Loucy (cell line): Measurements from ENCODE around the gene UBN1.

ENCODE experiments used
- H2AFZ ChIP-seq: fragments of 200-600 bp; sonication (generic); 2 replicates; pipeline ENCODE4 v1.6.0; 2016; ENCODE audit warnings: antibody characterized with exemption, mild to moderate bottlenecking, low read length, moderate library complexity
- H3F3A ChIP-seq: fragments of 200-600 bp; 2 replicates; pipeline ENCODE4 v1.6.0; 2016; ENCODE audit warnings: antibody characterized with exemption, low read depth, mild to moderate bottlenecking
- H3K27me3 ChIP-seq: fragments of 200-600 bp; sonication (generic); 2 replicates; pipeline ENCODE4 v1.6.1; 2014; ENCODE audit warnings: low read length, mild to moderate bottlenecking; ENCODE audit not compliant: insufficient read depth, poor library complexity, severe bottlenecking
- H3K36me3 ChIP-seq: fragments of 200-600 bp; sonication (generic); 2 replicates; pipeline ENCODE4 v1.6.1; 2016; ENCODE audit warnings: low read length; ENCODE audit not compliant: insufficient read depth
- H3K4me1 ChIP-seq: fragments of 200-600 bp; sonication (generic); 2 replicates; pipeline ENCODE4 v1.5.1; 2014; ENCODE audit warnings: low read length, mild to moderate bottlenecking; ENCODE audit not compliant: insufficient read depth, poor library complexity, severe bottlenecking
- H3K4me2 ChIP-seq: fragments of 200-600 bp; sonication (generic); 2 replicates; pipeline ENCODE4 v1.6.0; 2014; ENCODE audit warnings: antibody characterized with exemption, low read length, low read depth, mild to moderate bottlenecking; ENCODE audit not compliant: poor library complexity, severe bottlenecking
- H3K4me3 ChIP-seq: fragments of 200-600 bp; sonication (generic); 2 replicates; pipeline ENCODE4 v1.5.1; 2014; ENCODE audit warnings: low read length, mild to moderate bottlenecking, mixed read lengths; ENCODE audit not compliant: poor library complexity, severe bottlenecking
- H3K79me2 ChIP-seq: fragments of 200-600 bp; sonication (generic); 2 replicates; pipeline ENCODE4 v1.6.1; 2014; ENCODE audit warnings: low read length; ENCODE audit not compliant: insufficient read depth
- H3K9ac ChIP-seq: fragments of 200-600 bp; sonication (generic); 2 replicates; pipeline ENCODE4 v1.6.0; 2014; ENCODE audit warnings: mild to moderate bottlenecking, low read depth, low read length, moderate library complexity; ENCODE audit not compliant: poor library complexity, severe bottlenecking
- H3K9me2 ChIP-seq: fragments of 200-600 bp; sonication (generic); replicated peaks from 2 replicates; pipeline ENCODE4 v1.6.1; 2016; ENCODE audit warnings: low read depth, low read length, mixed read lengths
- H3K9me3 ChIP-seq: fragments of 200-600 bp; sonication (generic); 2 replicates; pipeline ENCODE4 v1.6.1; 2014; ENCODE audit warnings: mild to moderate bottlenecking, antibody characterized with exemption, low read length, low read depth; ENCODE audit not compliant: insufficient read depth
- H4K20me1 ChIP-seq: fragments of 200-600 bp; sonication (generic); 2 replicates; pipeline ENCODE4 v1.6.0; 2014; ENCODE audit warnings: antibody characterized with exemption, low read length, mild to moderate bottlenecking; ENCODE audit not compliant: insufficient read depth, poor library complexity, severe bottlenecking
- CTCF ChIP-seq: fragments of 200-600 bp; sonication (generic); conservative IDR thresholded peaks from 2 replicates; pipeline ENCODE4 v1.5.1; 2014; ENCODE audit warnings: mild to moderate bottlenecking, antibody characterized with exemption, low read length
- EZH2phosphoT487 ChIP-seq: fragments of 200-600 bp; IDR thresholded peaks from 2 replicates; pipeline ENCODE4 v1.6.1; 2018; ENCODE audit warnings: antibody characterized with exemption, mild to moderate bottlenecking, moderate library complexity, borderline replicate concordance

Gene UBN1

DNA sequence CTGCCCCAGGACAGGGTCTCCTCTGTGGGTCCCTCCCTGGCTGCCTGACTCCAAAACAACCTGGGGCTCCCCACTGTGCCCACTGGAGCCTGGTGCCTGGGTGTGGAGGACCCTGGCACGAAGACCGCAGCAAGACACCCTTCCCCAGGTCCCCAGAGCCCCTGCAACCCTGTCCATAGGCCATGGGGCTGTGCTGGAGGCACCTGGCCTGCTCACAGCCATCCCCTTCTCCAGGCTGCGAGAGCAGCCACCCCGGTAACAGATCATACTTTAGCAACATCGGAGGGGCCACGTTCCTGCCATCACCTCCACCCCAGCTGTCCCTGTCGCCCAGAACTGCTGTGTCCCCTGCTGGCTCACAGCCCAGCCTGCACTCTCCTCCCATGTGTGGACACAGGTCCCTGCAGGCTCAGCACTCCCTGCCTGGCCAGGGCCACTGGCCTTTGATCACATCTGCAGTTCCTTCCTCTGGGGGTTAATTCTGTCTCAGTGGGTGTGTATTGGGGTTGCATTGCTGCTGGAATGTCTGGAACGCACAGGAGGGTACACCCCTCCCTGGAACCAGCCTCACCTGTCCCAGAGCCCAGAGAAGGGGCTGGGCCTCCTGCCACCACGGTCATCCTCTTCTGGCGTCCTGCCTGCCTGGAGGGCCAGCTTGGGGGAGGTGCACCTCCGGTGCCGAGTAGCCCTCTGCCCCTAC, 77.5 kb downstream of the UBN1 start:
- Histone ChIP-seq H3K4me1 (no peaks in the 10 kb centered on the region), H3K4me2 (no peak overlapping the region), H2AFZ (no peak overlapping the region), H3K9me3 (no peaks in the 10 kb centered on the region; the same call in 1 of the 2 replicates), H3K4me3 (no peak overlapping the region), H3K36me3 (no peaks in the 10 kb centered on the region), H3K9ac (no peak overlapping the region), H4K20me1 (no peaks in the 10 kb centered on the region), H3F3A (no peaks in the 10 kb centered on the region), H3K27me3 (no peaks in the 10 kb centered on the region), H3K79me2 (no peaks in the 10 kb centered on the region), H3K9me2 (no peaks in the 10 kb centered on the region)
- TF ChIP-seq EZH2phosphoT487 (no peak), CTCF (no peak)

GRCh38 chr16:4925293-4925607, 78.0 kb downstream of the UBN1 start:
- TF ChIP-seq EZH2phosphoT487 (no peak), CTCF (no peak)

GRCh38 chr16:4925791-4926190, 78.5 kb downstream of the UBN1 start:
- no peaks in the 10 kb centered on the region for H3K27me3 ChIP-seq
- TF ChIP-seq CTCF (no peak), EZH2phosphoT487 (no peak)
- H3K9me2 ChIP-seq: no peaks in the 10 kb centered on the region
- H3K4me1 ChIP-seq: no peaks in the 10 kb centered on the region
- no peaks in the 10 kb centered on the region for H4K20me1 ChIP-seq
- no peak overlapping the region for H2AFZ ChIP-seq
- no peaks in the 10 kb centered on the region; the same call in 1 of the 2 replicates for H3K9me3 ChIP-seq
- H3F3A ChIP-seq: no peaks in the 10 kb centered on the region
- no peaks in the 10 kb centered on the region for H3K79me2 ChIP-seq
- no peaks in the 10 kb centered on the region for H3K36me3 ChIP-seq
- H3K4me3 ChIP-seq: no peak overlapping the region
- H3K4me2 ChIP-seq: no peak overlapping the region
- no peak overlapping the region for H3K9ac ChIP-seq

More at GRCh38 chr16:4925293-4925607, 78.0 kb downstream of the UBN1 start:
- Histone ChIP-seq H3K9me2 (no peaks in the 10 kb centered on the region), H3K4me2 (no peak overlapping the region), H3K36me3 (no peaks in the 10 kb centered on the region), H3F3A (no peaks in the 10 kb centered on the region), H3K27me3 (no peaks in the 10 kb centered on the region), H3K9me3 (no peaks in the 10 kb centered on the region; the same call in 1 of the 2 replicates), H4K20me1 (no peaks in the 10 kb centered on the region), H3K79me2 (no peaks in the 10 kb centered on the region), H3K4me1 (no peaks in the 10 kb centered on the region), H2AFZ (no peak overlapping the region), H3K9ac (no peak overlapping the region), H3K4me3 (no peak overlapping the region)
